A673 (cell line): ENCODE results near the gene NFU1. TPM values are rescaled to one million over a fixed set of nuclear protein-coding genes. Genes with fewer than 3 reads are reported as not detected.

ENCODE experiments used
- BruUV-seq: library from RNA; stranded (reverse); fragments of 400-500 nt; replicated peaks from 2 replicates; lab custom pipeline; 2021; lab: Mats Ljungman, UMichigan
- CTCF ChIA-PET: fragments of 300-600 bp; sonication (Branson Sonifier 250); formaldehyde crosslinking; loops from one replicate; lab custom pipeline; 2022; ENCODE audit warnings: antibody characterized with exemption; lab: Charles Lee
- POLR2A ChIA-PET: fragments of 300-600 bp; sonication (Branson Sonifier 250); formaldehyde crosslinking; loops from one replicate; lab custom pipeline; 2022; ENCODE audit warnings: antibody characterized with exemption; ENCODE audit not compliant: low non-redundant PET; lab: Charles Lee
- DNase-seq: peaks from one replicate; pipeline ENCODE4 v3.0.0-alpha.2; 2015; ENCODE audit warnings: low spot score
- H3K27ac ChIP-seq: fragments of 200-600 bp; sonication (generic); 2 replicates; pipeline ENCODE4 v1.5.1; 2016; ENCODE audit warnings: mixed run types, low read depth, mild to moderate bottlenecking, mixed read lengths, antibody characterized with exemption, low read length; ENCODE audit not compliant: poor library complexity, severe bottlenecking
- H3K27me3 ChIP-seq: fragments of 200-600 bp; sonication (generic); replicated peaks from 2 replicates; pipeline ENCODE4 v1.6.1; 2017; ENCODE audit warnings: mixed run types, low read depth, mild to moderate bottlenecking, mixed read lengths, antibody characterized with exemption, low read length; ENCODE audit not compliant: insufficient read depth, poor library complexity
- H3K36me3 ChIP-seq: fragments of 200-600 bp; sonication (generic); 2 replicates; pipeline ENCODE4 v1.6.1; 2016; ENCODE audit warnings: mixed run types, mild to moderate bottlenecking, mixed read lengths, antibody characterized with exemption, low read length; ENCODE audit not compliant: insufficient read depth, poor library complexity, severe bottlenecking
- H3K4me1 ChIP-seq: fragments of 200-600 bp; sonication (generic); 2 replicates; pipeline ENCODE4 v1.6.1; 2017; ENCODE audit warnings: mixed run types, mild to moderate bottlenecking, mixed read lengths, antibody characterized with exemption, low read length; ENCODE audit not compliant: insufficient read depth, poor library complexity, severe bottlenecking
- H3K4me3 ChIP-seq: fragments of 200-600 bp; sonication (generic); 2 replicates; pipeline ENCODE4 v1.5.1; 2016; ENCODE audit warnings: low read depth, mixed run types, mild to moderate bottlenecking, mixed read lengths, low read length; ENCODE audit not compliant: poor library complexity, severe bottlenecking
- H3K9me3 ChIP-seq: fragments of 200-600 bp; sonication (generic); 2 replicates; pipeline ENCODE4 v1.6.1; 2016; ENCODE audit warnings: mixed run types, low read depth, mild to moderate bottlenecking, mixed read lengths, antibody characterized with exemption, low read length; ENCODE audit not compliant: poor library complexity, severe bottlenecking
- EZH2 ChIP-seq: fragments of 200-600 bp; sonication (generic); IDR thresholded peaks from 2 replicates; pipeline ENCODE4 v1.6.1; 2017; ENCODE audit warnings: borderline replicate concordance, low read depth, mild to moderate bottlenecking, mixed read lengths, antibody characterized with exemption, low read length; ENCODE audit not compliant: poor library complexity, severe bottlenecking
- intact Hi-C: fragments of 100-400 bp; cut with micrococcal nuclease; formaldehyde crosslinking; loops from one replicate; pipeline ENCODE4 v1.10.0; 2022; ENCODE audit not compliant: unreplicated experiment
- total RNA-seq: library from RNA; stranded (reverse); gene quantifications from 2 replicates; pipeline ENCODE4 v1.2.3, GENCODE V29; 2021
- TF ChIP-seq, protein P1 (sequence below): fragments of 300-800, 200-600 bp; sonication (generic); conservative IDR thresholded peaks from 2 replicates; pipeline ENCODE4 v1.5.1; 2017; ENCODE audit warnings: low read depth, mild to moderate bottlenecking, antibody characterized with exemption, low read length, moderate library complexity, mixed read lengths

The NFU1 gene
- total RNA-seq, 1 experiment from 2014 or later: 54.3 TPM

DNA sequence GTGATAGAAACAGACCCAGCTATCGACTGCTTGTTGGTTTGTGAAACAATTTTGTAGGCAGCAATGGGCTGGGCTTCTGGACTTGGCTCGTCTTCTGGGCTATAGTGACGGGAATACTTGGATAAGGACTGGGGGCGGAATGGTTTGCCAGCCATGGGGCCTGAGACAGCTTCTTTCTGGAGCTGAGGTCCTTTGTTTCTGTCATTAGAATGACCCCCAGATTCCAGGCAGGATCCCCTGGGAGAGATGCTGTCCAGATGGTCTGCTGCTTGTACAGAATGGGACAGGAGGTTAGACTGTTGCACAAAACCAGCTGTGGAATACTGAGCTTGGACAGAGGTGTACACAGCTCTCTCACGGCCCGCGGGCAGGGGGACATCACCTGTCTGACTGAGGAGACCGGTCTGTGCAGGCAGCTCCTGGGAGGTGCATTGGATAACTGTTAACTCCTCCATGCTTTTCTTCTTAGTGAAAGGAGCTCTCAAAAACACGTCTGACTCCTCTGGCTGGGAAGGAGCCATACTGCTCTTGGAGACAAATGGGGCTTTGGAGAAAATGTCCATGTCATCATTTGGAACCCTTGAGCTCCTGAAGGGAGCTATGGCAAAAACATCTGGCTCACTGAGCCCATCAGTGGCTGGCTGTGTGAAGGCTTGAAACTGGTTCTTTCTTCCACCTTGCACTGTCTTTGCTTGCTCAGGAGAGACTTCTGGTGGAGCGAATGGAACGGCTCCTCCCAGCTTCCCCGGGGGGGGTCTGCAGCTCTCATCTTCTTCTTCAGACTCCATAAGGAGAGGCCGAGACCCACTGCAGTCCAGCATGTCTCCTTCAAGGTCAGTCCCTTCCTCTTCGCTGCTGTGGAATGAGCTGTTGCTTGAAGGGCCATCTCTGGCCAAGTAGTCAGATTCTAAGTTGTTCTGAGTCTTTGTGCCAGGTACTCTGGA lies 28.6 kb upstream of the NFU1 start:
- Histone ChIP-seq H3K27me3 (no peaks in the 10 kb centered on the region), H3K4me3 (no peak overlapping the region), H3K4me1 (no peaks in the 10 kb centered on the region), H3K27ac (no peak overlapping the region), H3K36me3 (no peaks in the 10 kb centered on the region), H3K9me3 (no peaks in the 10 kb centered on the region)
- no TSS peak for BruUV-seq
- CTCF ChIA-PET: no interaction called here
- intact Hi-C loops: no loop called here
- POLR2A ChIA-PET: no interaction called here
- TF ChIP-seq EZH2: no peak
- TF ChIP-seq, protein P1, sequence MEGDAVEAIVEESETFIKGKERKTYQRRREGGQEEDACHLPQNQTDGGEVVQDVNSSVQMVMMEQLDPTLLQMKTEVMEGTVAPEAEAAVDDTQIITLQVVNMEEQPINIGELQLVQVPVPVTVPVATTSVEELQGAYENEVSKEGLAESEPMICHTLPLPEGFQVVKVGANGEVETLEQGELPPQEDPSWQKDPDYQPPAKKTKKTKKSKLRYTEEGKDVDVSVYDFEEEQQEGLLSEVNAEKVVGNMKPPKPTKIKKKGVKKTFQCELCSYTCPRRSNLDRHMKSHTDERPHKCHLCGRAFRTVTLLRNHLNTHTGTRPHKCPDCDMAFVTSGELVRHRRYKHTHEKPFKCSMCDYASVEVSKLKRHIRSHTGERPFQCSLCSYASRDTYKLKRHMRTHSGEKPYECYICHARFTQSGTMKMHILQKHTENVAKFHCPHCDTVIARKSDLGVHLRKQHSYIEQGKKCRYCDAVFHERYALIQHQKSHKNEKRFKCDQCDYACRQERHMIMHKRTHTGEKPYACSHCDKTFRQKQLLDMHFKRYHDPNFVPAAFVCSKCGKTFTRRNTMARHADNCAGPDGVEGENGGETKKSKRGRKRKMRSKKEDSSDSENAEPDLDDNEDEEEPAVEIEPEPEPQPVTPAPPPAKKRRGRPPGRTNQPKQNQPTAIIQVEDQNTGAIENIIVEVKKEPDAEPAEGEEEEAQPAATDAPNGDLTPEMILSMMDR: no peak
- DNase-seq: no peak

- Histone ChIP-seq H3K36me3 (no peaks in the 10 kb centered on the region), H3K27ac (no peak overlapping the region), H3K4me3 (no peak overlapping the region), H3K9me3 (no peaks in the 10 kb centered on the region), H3K4me1 (no peaks in the 10 kb centered on the region), H3K27me3 (no peaks in the 10 kb centered on the region)
- ChIA-PET CTCF (no interaction called here), POLR2A (no interaction called here)
- no TSS peak for BruUV-seq
- DNase-seq: no peak
- intact Hi-C loops: no loop called here
- TF ChIP-seq, protein P1: no peak
- TF ChIP-seq EZH2: no peak
Measured at GRCh38 chr2:69464575-69464974, 27.3 kb upstream of the NFU1 start.

DNA sequence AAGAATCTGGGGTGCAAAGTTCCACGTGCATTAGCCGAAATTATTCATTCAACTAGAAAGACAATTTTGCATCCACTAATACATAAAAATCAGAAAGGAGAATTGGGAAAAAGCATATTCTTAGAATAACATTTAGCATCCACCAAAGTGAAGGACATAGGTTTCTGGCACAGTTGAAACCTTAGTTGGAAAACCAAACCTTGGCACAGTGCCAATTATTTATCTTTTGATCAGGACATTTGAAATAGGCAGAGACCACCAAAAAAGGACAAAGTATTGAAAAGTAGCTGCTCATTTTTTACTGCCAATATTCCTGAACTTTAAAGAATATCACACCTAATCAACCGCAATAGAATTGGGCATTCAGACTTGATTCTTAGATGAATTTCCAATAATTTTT lies 25.5 kb upstream of the NFU1 start:
- ChIA-PET POLR2A (no interaction called here), CTCF (no interaction called here)
- Histone ChIP-seq H3K36me3 (no peaks in the 10 kb centered on the region), H3K27ac (no peak overlapping the region), H3K4me1 (no peaks in the 10 kb centered on the region), H3K4me3 (no peak overlapping the region), H3K9me3 (no peaks in the 10 kb centered on the region), H3K27me3 (no peaks in the 10 kb centered on the region)
- TF ChIP-seq, protein P1: no peak
- no peak for TF ChIP-seq EZH2
- no peak for DNase-seq
- no TSS peak for BruUV-seq
- intact Hi-C loops: no loop called here
